GM19372 (cell line): ENCODE measurements around the gene CLOCK.
"Not testable (repeated sequence)": the region's sequence is repeated elsewhere in the genome, so short reads cannot be mapped to it uniquely, and the experiment has no call there.

Experiments
- ATAC-seq: cut with Tn5 transposase; IDR thresholded peaks from one replicate; pipeline ENCODE4 v1.9.1; 2021; ENCODE audit warnings: mild to moderate bottlenecking, low read depth, moderate library complexity; ENCODE audit not compliant: unreplicated experiment

The CLOCK gene, protein sequence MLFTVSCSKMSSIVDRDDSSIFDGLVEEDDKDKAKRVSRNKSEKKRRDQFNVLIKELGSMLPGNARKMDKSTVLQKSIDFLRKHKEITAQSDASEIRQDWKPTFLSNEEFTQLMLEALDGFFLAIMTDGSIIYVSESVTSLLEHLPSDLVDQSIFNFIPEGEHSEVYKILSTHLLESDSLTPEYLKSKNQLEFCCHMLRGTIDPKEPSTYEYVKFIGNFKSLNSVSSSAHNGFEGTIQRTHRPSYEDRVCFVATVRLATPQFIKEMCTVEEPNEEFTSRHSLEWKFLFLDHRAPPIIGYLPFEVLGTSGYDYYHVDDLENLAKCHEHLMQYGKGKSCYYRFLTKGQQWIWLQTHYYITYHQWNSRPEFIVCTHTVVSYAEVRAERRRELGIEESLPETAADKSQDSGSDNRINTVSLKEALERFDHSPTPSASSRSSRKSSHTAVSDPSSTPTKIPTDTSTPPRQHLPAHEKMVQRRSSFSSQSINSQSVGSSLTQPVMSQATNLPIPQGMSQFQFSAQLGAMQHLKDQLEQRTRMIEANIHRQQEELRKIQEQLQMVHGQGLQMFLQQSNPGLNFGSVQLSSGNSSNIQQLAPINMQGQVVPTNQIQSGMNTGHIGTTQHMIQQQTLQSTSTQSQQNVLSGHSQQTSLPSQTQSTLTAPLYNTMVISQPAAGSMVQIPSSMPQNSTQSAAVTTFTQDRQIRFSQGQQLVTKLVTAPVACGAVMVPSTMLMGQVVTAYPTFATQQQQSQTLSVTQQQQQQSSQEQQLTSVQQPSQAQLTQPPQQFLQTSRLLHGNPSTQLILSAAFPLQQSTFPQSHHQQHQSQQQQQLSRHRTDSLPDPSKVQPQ

DNA sequence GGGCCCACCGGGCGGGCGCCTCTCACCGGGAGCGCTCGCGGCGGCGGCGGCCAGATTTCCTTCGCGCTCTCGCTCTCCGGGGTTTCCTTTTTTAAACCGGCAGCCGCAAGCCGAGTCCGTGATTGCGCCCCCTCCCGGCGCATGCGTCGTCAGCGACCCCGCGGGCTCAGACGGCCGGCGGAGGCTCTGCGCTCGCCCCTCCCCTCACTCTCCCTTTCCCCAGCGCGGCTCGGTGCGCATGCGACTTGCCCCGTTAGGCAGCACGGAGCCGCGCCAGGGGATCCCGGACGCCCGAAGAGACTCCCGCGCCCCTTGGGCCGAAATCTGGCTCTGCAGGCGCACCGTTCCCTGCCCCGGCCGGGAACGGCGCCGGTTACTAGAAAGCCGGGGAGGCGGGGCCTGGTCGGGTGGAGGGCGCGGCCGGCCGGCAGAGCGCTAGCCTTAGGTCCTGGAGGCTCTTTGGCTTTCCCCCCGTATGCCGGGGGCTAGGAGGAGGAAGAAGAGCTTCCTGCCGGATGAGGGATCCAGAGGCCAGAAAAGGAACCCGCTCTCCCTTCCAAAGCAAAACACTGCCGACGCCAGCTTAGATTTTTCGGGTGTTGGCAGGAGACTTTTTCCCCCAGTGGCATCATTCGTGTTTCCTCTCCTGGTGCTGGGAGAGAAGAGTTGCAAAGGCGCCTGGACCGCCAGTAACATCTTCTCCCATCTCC lies at the start of gene CLOCK:
Gene CLOCK (minus strand): TSS at position 154 of the 710 bp plus-strand sequence. CDS start 64,124 bp downstream, outside the sequence.
- peak; percentile 63 for ATAC-seq

DNA sequence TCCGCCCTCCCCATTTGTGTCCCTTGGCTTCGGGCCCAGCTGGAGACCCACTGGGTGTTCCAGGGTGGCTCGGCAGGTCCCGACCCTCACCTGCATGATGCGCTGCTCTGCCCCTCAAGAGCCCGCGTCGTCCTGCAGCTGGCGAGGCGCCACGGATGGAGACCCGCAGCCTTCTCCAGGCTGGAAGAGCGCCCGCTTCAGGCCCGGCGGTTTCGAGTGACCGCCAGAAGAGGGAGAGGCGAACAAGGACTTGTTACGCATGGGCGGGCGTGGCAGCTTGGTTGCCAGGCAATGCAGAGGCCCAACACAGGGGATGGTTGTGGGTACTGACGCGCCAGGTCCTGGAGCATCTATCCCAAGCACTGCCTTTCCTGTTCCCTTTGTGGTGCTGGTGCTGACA lies 45.3 kb upstream of the CLOCK start, which contains the start of gene PDCL2:
Gene PDCL2 (minus strand): TSS at position 232 of the 400 bp plus-strand sequence. CDS start 136 bp downstream, at position 96.
- no peak for ATAC-seq

DNA sequence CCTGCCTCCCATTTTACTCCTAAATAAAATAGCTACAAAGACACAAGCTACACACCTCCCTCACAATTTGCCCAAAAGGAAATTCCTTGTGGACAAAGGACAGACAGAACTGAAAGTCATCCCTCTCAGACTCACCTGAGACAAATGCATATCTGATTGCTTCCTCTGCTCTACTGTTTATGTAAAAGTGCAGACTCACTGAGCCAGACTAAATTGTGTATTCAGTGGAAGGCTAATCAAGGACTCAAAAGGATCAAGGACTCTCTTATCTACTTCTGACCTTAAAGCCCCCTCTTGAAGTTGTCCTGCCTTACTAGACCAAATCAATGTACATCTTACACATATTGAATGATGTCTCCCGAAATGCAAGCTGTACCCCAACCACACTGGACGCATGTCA lies 41.5 kb upstream of the CLOCK start:
- ATAC-seq = no peak

DNA sequence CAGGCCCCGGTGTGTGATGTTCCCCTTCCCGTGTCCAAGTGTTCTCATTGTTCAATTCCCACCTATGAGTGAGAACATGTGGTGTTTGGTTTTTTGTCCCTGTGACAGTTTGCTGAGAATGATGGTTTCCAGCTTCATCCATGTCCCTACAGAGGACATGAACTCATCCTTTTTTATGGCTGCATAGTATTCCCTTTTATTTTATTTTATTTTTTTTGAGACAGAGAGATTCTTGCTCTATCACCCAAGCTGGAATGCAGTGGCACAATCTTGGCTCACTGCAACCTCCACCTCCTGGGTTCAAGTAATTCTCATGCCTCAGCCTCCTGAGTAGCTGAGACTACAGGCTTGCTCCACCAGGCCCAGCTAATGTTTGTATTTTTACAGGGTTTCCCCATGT lies 36.1 kb upstream of the CLOCK start:
- not testable (repeated sequence) for ATAC-seq

DNA sequence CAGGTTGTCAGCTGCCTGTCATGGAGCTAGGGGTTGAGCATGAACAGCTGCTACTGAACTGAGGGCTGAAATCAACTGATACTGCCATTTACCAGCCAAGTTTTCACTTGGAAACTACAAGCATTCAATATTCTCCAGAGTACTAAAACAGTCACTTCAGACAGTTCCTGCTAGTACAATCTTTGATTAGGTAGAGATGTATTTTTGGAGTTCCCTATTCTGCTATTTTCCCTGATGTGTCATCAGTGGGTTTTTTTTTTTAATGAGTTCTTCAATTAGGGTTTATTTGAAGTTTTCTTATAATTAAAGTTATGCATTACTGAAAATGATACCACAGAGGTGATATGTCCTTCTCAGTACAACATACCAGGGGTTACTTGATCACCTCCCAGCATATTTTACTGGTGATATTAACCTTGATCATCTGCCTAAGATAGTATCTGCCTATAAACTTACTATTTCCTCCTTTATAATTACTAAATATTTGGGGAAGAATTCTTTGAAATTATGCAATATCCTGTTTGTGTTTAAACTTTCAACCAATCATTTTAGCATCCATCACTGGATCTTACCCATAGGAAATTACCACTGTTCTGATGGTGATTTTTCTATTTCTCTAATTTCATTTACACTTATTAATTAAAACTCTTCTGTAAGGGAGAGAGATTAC lies 31.8 kb upstream of the CLOCK start:
- ATAC-seq = no peak

DNA sequence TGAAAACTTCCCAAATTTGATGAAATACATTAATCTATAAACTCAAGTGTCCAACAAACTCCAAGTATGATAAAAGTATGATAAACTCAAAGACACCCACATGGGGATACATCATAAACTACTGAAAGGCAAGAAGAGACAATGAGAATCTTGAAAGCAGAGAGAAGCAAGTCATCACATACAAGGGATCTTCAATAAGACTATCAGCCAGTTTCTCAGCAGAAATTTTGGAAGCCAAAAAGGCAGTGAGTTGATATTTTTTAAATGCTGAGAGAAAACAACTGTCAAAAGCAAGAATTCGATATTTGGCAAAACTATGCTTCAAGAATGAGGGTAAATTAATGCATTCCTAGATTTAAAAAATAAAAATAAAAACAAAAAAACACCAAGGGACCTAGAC lies 28.8 kb upstream of the CLOCK start:
- ATAC-seq = no peak

DNA sequence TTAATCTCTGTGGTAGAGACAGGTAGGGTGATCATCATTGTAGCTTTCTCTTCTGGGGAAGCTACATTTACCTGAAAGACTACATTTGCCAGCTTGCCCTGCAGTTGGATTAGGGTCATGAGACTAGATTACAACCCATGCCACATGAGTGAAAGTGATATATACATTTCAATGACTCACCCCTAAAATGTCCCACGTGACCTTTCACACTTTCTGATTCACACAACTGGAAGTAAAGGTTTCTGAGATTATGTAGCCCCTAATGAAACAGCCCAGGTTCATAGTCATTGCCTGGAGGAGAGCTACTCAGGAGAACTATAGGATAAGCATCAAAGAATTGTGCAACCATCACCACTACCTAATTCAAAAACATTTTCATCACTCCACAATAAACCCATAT lies 27.5 kb upstream of the CLOCK start:
- ATAC-seq = no peak

DNA sequence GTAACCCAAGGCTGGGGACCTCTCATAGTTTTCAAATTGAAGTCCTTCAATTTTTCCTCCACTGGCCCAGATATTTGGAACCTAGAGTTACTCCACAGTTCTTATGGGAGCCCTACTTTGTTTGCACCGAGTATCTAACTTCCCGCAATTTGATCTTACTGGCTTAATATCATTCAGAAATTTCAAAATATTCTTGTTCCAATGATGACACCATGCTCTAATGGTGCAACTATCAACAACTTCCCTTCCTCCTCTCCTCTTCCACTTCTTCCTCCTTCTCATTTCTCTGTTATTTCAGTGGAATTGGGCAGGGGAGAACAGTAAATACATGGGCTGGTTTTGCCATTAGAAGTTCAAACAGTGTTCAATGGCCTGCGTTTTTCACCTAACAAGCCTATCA lies 25.1 kb upstream of the CLOCK start:
- no peak for ATAC-seq

DNA sequence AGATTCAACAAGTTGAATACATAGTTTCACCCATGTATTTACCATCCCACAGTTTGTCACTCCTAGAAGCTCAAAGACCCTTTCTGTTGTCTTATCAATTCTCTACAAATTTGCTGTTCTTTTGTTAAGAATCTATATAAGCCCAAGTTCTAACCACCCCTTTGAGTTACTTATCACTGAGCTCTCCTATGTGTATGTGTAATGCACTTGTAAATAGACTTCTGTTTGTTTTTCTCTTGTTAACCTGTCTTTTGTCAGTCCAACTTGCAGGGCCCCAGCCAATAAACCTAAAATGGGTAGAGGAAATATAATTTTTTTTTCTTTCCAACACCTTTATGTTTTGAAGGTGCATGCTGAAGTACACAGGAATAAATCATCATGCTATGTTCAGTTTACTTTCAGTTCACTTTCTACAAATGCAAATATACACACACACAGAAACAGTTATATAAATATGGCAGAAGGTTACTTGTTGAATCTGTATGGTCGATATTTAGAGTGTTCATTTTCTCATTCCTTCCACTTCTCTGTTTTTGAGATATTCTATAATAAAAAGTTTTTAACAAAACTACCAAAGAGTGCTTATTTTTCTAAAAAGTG lies 22.3 kb upstream of the CLOCK start:
- peak; percentile 54 for ATAC-seq

DNA sequence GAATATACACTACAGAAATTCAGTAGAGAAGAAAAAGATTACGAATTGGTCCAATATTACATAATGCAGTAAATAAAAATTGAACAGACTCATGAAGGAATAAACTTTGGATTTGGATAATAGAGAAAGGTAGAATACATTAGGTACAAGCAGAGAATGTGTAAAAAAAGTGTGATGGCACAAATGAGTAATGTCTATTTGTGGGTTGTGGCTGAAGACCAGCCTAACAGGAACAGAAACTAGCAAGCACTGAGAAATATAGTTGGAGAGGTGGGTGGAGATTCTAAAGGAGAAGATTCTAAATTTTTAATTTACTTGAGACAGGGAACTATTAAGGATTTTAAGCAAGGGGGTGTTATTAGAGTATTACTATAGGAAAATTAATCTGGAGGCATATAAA lies 15.2 kb upstream of the CLOCK start:
- ATAC-seq = peak; percentile 99

DNA sequence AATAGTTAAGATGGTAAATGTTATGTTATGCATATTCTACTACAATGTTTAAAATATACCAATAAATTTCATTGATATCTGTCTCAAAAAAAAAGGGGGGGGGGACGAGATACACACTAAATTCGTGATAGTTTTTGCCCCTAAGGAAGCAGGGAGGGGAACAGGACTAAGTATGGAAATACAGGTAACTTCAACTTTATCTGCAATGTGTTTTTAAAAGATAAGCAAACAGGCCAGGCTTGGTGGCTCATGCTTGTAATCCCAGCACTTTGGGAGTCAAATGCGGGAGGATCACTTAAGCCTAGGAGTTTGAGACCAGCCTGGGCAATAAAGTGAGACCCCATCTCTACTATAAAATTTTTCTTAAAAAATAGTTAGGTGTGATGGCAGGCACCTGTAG lies 13.4 kb upstream of the CLOCK start:
- no peak for ATAC-seq

DNA sequence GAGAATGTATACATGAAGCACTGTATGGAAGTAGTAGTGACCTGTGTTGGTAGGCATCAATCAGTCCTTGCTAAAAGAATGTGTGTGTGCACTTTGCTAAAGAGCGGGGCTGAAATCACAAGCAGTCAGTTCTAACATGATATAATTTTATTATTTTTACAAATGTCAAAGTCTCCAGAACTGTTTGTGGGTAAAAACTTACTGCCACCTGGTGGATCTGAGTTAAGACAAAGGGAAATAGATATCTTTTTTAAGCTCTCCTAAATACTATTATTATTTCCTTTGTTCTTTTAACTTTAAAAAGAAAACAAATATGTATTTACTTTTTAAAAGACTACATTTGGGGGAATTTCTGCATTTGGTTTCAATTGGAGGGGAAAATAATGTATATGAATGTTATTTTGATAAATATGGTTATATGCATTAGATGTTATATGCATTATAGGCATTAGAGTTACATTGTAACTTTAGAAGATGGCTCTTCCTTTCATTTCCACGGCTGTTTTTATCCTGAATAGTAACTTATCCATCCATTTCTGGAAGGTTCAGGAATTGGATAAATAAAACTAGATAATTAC lies 7.8 kb upstream of the CLOCK start:
- no peak for ATAC-seq

DNA sequence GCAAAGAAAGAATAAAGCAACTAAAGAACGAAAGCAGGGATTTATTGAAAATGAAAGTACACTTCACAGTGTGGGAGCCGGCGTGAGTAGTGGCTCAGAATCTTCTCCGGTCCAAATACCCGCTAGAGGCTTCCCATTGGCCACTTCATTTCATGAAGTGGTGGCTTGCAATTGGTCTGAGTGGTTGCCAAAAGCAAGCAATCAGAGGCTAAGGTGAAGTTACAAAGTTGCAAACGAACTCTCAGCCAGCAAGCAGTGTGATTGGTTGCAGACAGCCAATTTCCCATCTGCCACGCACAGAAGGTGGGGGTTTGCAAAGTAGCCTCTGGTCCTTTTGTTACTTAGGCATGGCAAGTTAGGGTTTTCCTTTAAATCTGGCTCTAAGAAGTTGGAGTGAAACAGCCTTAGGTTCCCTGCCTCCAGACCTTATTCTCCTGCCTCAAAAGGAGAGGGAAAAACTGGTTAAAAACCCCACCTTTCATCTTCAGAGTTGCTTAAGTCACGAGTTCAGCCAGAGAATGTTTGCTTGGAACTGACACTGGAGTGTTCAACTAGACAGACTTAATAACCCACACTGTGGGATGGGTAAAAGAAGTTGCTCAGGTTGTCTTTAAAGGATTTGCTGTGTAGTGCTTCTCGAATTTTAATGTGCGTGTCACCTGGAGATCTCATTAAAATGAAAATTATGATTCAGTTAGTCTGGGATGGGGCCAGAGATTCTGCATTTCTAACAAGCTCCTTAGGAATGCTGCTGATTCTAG lies 6.9 kb upstream of the CLOCK start:
- no peak for ATAC-seq

DNA sequence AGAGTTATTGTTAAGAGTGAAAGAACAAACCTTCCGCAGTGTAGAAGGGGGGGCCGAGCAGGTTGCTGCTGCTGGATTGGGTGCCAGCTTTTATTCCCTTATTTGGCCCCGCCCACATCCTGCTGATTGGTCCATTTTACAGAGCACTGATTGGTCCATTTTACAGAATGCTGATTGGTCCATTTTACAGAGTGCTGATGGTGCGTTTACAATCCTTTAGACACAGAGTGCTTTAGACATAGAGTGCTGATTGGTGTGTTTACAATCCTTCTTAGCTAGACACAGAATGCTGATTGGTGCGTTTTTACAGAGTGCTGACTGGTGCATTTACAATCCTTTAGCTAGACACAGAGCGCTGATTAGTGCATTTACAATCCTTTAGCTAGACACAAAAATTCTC lies 5.3 kb upstream of the CLOCK start:
- not testable (repeated sequence) for ATAC-seq

DNA sequence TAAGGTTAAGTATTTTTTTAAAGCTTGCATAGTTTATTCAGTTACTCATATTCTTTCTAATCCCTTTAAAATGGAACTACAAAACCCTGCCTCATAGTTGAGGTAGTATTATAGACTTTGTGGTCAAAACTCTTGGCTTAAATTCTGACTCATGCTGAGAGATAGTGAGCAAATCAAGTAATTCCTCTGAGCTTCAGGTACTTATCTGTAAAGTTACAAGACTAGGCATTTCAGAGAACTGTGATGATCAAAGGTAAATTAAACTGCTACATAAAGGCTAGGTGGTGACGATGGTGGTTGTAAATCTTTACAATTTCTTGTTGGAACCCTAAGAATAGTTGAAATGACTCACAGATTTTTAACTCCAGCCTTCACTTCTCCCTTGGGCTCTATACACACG lies 3.2 kb upstream of the CLOCK start:
- ATAC-seq = no peak

DNA sequence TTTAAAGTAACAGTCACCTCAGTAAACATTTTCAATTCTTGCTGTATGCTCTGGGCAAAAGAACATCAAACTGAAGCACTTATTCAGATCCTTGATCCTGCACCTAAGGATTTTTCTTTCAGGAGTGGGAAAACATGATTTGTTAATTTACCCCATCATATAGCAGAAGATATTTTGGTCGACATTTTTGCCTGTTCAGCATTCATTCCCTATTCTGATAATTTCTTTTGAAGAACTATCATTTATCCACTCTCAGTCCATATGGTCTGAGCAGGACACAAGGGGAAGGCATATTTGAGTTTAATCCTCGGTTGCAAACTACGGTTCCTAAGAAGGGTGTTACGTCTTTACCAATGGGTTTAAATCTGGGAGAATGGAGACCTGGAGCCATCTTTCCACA lies 1.2 kb upstream of the CLOCK start:
- ATAC-seq = no peak

DNA sequence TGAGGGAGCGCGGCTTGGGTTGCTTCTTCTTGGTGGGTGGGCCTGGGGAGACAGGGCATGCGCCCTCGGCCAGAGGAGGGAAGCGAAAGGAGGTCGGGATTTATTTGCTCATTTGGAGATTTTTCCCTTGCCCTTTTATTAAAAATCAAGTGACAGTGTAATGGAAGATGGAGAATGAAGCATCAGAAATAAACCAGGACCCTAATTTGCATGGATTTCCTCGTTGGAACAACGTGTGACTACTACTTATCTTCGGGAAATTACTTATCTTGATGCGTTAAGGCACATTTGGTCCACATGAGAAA lies 709 bp upstream of the CLOCK start:
- no peak for ATAC-seq

DNA sequence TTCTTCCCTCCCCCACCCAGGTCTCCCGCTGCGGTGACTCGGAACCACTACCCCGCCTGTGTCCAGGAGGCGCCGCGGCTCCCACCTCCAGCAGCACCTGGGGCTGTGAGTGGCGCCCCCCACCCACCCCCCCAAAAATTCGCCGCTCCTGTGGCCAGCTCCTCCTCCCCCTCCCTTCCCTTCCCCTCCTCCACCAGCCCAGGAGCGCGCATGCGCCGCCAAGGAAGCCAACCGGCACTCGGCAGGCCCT lies 278 bp downstream of the CLOCK start:
- peak; percentile 42 for ATAC-seq
